Stimulated activated CD4-positive, alpha-beta T cell treated with anti-CD3 and anti-CD28 coated beads, Interleukin-1b, Interleukin-23, amount 100 ng/mL, for 4 hours (primary cell): ENCODE results near the gene HARS1.
A peak's percentile ranks its signal among the peaks of the same experiment; 100 is the strongest.
"Not testable (repeated sequence)": the region's sequence is repeated elsewhere in the genome, so short reads cannot be mapped to it uniquely, and the experiment has no call there.

ENCODE experiments used
- DNase-seq, 2 donors: peaks; one replicate each; pipeline ENCODE4 v3.0.0-alpha.2; 2020; ENCODE audit warnings: low read depth in 2 of 2

Gene HARS1

GRCh38 chr5:140633501-140633900 is 57.7 kb downstream of the HARS1 start:
- no peak for DNase-seq

DNA sequence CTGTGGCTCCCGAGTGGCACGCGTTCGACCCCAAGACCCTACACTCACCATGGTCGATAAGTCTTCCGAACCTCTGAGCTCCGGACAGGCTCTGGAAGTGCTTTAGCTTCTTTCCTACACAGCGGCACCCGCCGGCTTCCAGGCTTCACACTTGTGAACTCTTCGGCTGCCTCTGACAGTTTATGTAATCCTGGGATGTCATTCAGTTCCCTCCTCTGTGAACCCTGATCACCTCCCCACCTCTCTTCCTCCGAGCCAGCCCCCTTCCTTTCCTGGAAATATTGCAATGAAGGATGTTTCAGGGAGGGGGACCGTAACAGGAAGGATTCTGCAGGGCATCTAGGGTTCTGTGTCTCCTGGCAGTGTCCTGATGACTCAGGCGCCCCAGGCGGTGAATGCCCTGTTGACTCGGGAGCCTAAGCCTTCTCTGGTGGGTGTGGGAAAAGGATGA is 58.1 kb downstream of the HARS1 start, which contains the start of gene CD14:
Gene CD14, minus strand, starts transcription at position 155 of the 451 bp plus-strand sequence. Its CDS starts 104 bp downstream, at position 51.
- no peak for DNase-seq

GRCh38 chr5:140632366-140633020 is 58.7 kb downstream of the HARS1 start:
- peak; percentile 15 to 40 for DNase-seq

DNA sequence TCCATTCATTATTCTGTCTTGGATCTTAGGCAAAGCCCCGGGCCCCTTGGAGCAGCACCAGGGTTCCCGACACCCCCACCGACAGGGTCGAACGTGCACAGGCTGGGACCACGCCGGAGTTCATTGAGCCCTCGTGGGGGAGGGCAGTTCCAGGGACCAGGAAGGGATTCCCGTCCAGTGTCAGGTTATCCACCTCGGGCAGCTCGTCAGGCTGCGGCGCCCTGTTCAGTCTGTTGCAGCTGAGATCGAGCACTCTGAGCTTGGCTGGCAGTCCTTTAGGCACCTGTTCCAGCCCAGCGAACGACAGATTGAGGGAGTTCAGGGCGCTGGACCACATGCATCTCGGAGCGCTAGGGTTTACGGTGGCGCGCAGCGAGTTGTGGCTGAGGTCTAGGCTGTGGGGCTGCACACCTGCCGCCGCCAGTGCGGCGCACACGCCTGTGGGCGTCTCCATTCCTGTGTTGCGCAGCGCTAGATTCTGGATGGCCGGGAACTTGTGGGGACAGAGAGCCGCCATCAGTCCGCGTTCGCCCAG is 59.3 kb downstream of the HARS1 start:
- peak; percentile 9 to 19 for DNase-seq

- no peak for DNase-seq
Measured at GRCh38 chr5:140631036-140631417, 60.1 kb downstream of the HARS1 start.

GRCh38 chr5:140630292-140631035 is 60.7 kb downstream of the HARS1 start:
- DNase-seq = no peak

DNA sequence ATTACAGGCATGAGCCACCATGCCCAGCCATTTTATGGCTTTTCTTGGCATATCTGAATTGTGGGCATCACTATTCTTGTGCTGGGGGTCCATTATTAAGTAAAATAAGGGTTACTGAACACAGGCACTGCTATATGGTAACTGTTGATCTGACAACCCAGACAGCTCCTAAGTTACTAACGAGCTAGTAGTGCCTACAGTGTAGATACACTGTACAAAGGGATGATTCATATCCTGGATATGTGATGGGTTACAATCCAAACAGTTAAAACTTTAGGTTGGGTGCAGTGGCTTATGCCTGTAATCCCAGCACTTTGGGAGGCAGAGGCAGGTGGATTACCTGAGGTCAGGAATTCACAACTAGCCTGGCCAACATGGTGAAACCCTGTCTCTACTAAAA is 62.5 kb downstream of the HARS1 start:
- no peak for DNase-seq

DNA sequence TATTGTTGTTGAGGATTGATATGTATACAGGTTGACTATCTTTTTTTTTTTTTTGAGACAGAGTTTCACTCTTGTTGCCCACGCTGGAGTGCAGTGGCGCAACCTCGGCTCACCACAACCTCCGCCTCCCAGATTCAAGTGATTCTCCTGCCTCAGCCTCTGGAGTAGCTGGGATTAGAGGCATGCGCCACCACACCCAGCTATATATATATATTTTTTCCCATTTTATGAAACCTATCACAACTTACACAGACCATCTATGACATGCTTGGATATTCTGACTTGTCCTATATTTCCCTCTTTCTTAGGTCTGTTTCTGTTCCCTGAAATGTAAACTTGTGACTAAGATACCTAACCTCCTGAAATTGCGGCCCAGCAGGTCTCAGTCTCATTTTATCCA is 63.2 kb downstream of the HARS1 start:
- DNase-seq = no peak

DNA sequence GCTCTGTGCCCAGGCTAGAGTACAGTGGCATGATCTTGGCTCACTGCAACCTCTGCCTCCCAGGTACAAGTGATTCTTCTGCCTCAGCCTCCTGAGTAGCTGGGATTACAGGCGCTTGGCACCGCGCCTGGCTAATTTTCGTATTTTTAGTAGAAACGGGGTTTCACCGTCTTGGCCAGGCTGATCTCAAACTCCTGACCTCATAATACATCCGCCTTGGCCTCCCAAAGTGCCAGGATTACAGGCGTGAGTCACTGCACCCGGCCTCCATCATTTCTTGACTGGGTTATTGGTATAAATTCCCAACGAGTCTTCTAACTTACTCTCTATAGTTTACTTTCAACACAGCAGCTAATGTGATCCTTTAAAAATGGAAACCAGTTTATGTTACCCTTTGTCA is 66.3 kb downstream of the HARS1 start:
- not testable (repeated sequence) for DNase-seq
